ENCODE results near the gene SLX4IP.
A peak's percentile ranks its signal among the peaks of the same experiment; 100 is the strongest.

Gene SLX4IP

GRCh38 chr20:10495173-10495572, 60.1 kb downstream of the SLX4IP start:
- FAIRE-seq (peak; percentile 20), DNase-seq (ENCODE audit: low spot score) (no peak)

- no peak for FAIRE-seq
- DNase-seq (ENCODE audit: low spot score), result no peak
These were observed 61.4 kb downstream of the SLX4IP start for GRCh38 chr20:10496465-10496864.

GRCh38 chr20:10497283-10497682, 62.2 kb downstream of the SLX4IP start:
- FAIRE-seq (no peak), DNase-seq (ENCODE audit: low spot score) (no peak)

- no peak for FAIRE-seq
- no peak for DNase-seq (ENCODE audit: low spot score)
These were observed 62.7 kb downstream of the SLX4IP start for GRCh38 chr20:10497791-10498190.

- DNase-seq (ENCODE audit: low spot score), result no peak
- FAIRE-seq, result no peak
These were observed 63.1 kb downstream of the SLX4IP start for GRCh38 chr20:10498200-10498599.

- DNase-seq (ENCODE audit: low spot score), result no peak
- no peak for FAIRE-seq
These were observed 66.3 kb downstream of the SLX4IP start for GRCh38 chr20:10501402-10501801.

- DNase-seq (ENCODE audit: low spot score) (no peak), FAIRE-seq (no peak)
These were observed 67.0 kb downstream of the SLX4IP start for GRCh38 chr20:10502098-10502526.

GRCh38 chr20:10504608-10504993, 69.5 kb downstream of the SLX4IP start:
- DNase-seq (ENCODE audit: low spot score), result no peak
- no peak for FAIRE-seq

- DNase-seq (ENCODE audit: low spot score), result no peak
- FAIRE-seq, result no peak
These were observed 70.1 kb downstream of the SLX4IP start for GRCh38 chr20:10504994-10505730.

- FAIRE-seq (no peak), DNase-seq (ENCODE audit: low spot score) (no peak)
These were observed 70.7 kb downstream of the SLX4IP start for GRCh38 chr20:10505827-10506226.

- no peak for DNase-seq (ENCODE audit: low spot score)
- no peak for FAIRE-seq
These were observed 71.9 kb downstream of the SLX4IP start for GRCh38 chr20:10507052-10507451.

GRCh38 chr20:10508060-10508459, 73.0 kb downstream of the SLX4IP start:
- FAIRE-seq (no peak), DNase-seq (ENCODE audit: low spot score) (no peak)

GRCh38 chr20:10508468-10509251, 73.6 kb downstream of the SLX4IP start:
- DNase-seq (ENCODE audit: low spot score) (peak; percentile 35), FAIRE-seq (no peak)

- FAIRE-seq (no peak), DNase-seq (ENCODE audit: low spot score) (no peak)
These were observed 74.3 kb downstream of the SLX4IP start for GRCh38 chr20:10509376-10509775.

GRCh38 chr20:10510216-10510615, 75.1 kb downstream of the SLX4IP start:
- DNase-seq (ENCODE audit: low spot score), result no peak
- FAIRE-seq, result no peak

- FAIRE-seq (no peak), DNase-seq (ENCODE audit: low spot score) (no peak)
These were observed 76.0 kb downstream of the SLX4IP start for GRCh38 chr20:10511170-10511508.

GRCh38 chr20:10511509-10512251, 76.6 kb downstream of the SLX4IP start:
- DNase-seq (ENCODE audit: low spot score), result peak; percentile 92
- FAIRE-seq, result peak; percentile 92

GRCh38 chr20:10513061-10513460, 78.0 kb downstream of the SLX4IP start:
- FAIRE-seq, result no peak
- no peak for DNase-seq (ENCODE audit: low spot score)

- DNase-seq (ENCODE audit: low spot score) (no peak), FAIRE-seq (no peak)
These were observed 78.9 kb downstream of the SLX4IP start for GRCh38 chr20:10513931-10514575.

- FAIRE-seq, result no peak
- DNase-seq (ENCODE audit: low spot score), result no peak
These were observed 81.4 kb downstream of the SLX4IP start for GRCh38 chr20:10516529-10516928.

GRCh38 chr20:10519361-10520046, 84.4 kb downstream of the SLX4IP start:
- FAIRE-seq, result no peak
- no peak for DNase-seq (ENCODE audit: low spot score)

Measured in RCC 7860 (cell line).